ENCODE results near the gene NLRP11. TPM values are rescaled to one million over a fixed set of nuclear protein-coding genes. Genes with fewer than 3 reads are reported as not detected.

Gene NLRP11
- total RNA-seq, 2 donors from 2014 or later: not detected

GRCh38 chr19:55836340-55836739, 4.5 kb upstream of the NLRP11 start, which contains the start of gene NLRP4:
Gene NLRP4, plus strand, starts transcription at chr19:55836540. Its CDS starts 15,541 bp downstream, at chr19:55852081.
- no peak for TF ChIP-seq CTCF (IDR thresholded peaks at IDR 0.05)
- H3K9me3 ChIP-seq: peaks cover 0 to 4% of the 10 kb centered on the region in 2 donors
- H3K27me3 ChIP-seq: no peaks in the 10 kb centered on the region
- DNase-seq (ENCODE audit: low spot score): no peak
- H3K27ac ChIP-seq: no peak within 1 kb of the TSS
- no peak within 1 kb of the TSS for H3K4me3 ChIP-seq
- H3K36me3 ChIP-seq: no peaks in the 10 kb centered on the region
- H3K4me1 ChIP-seq: no peaks in the 10 kb centered on the region

GRCh38 chr19:55832676-55833075, 877 bp upstream of the NLRP11 start:
- no peaks in the 10 kb centered on the region for H3K27me3 ChIP-seq
- H3K36me3 ChIP-seq: no peaks in the 10 kb centered on the region
- no peak for DNase-seq (ENCODE audit: low spot score)
- no peaks in the 10 kb centered on the region for H3K9me3 ChIP-seq
- TF ChIP-seq CTCF (IDR thresholded peaks at IDR 0.05): no peak
- no peaks in the 10 kb centered on the region for H3K4me1 ChIP-seq
- H3K4me3 ChIP-seq: no peak overlapping the region
- no peak overlapping the region for H3K27ac ChIP-seq

- Histone ChIP-seq H3K9me3 (no peaks in the 10 kb centered on the region), H3K4me1 (no peaks in the 10 kb centered on the region), H3K4me3 (no peak overlapping the region), H3K36me3 (no peaks in the 10 kb centered on the region), H3K27me3 (no peaks in the 10 kb centered on the region), H3K27ac (no peak overlapping the region)
- DNase-seq (ENCODE audit: low spot score): no peak
- no peak for TF ChIP-seq CTCF (IDR thresholded peaks at IDR 0.05)
Observed at GRCh38 chr19:55830656-55831055, 1.1 kb downstream of the NLRP11 start.

GRCh38 chr19:55820037-55820436, 11.8 kb downstream of the NLRP11 start:
- no peak for DNase-seq (ENCODE audit: low spot score)
- Histone ChIP-seq H3K9me3 (no peaks in the 10 kb centered on the region), H3K27ac (no peak overlapping the region)

GRCh38 chr19:55813906-55814305, 17.9 kb downstream of the NLRP11 start:
- Histone ChIP-seq H3K4me3 (no peak overlapping the region), H3K27me3 (no peaks in the 10 kb centered on the region), H3K4me1 (no peaks in the 10 kb centered on the region), H3K9me3 (no peaks in the 10 kb centered on the region), H3K36me3 (no peaks in the 10 kb centered on the region), H3K27ac (no peak overlapping the region)
- TF ChIP-seq CTCF (IDR thresholded peaks at IDR 0.05): no peak
- DNase-seq (ENCODE audit: low spot score): no peak

More at GRCh38 chr19:55820037-55820436, 11.8 kb downstream of the NLRP11 start:
- Histone ChIP-seq H3K27me3 (no peaks in the 10 kb centered on the region), H3K36me3 (no peaks in the 10 kb centered on the region), H3K4me3 (no peak overlapping the region), H3K4me1 (no peaks in the 10 kb centered on the region)
- TF ChIP-seq CTCF (IDR thresholded peaks at IDR 0.05): no peak

GRCh38 chr19:55812449-55812848, 19.4 kb downstream of the NLRP11 start:
- no peak overlapping the region for H3K27ac ChIP-seq
- no peaks in the 10 kb centered on the region for H3K4me1 ChIP-seq
- H3K9me3 ChIP-seq: no peaks in the 10 kb centered on the region
- no peak overlapping the region for H3K4me3 ChIP-seq
- H3K27me3 ChIP-seq: no peaks in the 10 kb centered on the region
- DNase-seq (ENCODE audit: low spot score): no peak
- no peak for TF ChIP-seq CTCF (IDR thresholded peaks at IDR 0.05)
- no peaks in the 10 kb centered on the region for H3K36me3 ChIP-seq
